ENCODE measurements around the gene MTUS2. TPM values are rescaled to one million over a fixed set of nuclear protein-coding genes. Genes with fewer than 3 reads are reported as not detected.

Gene MTUS2
- total and polyA plus RNA-seq, 2 experiments from 2014 or later, result 3.0 to 4.3 TPM

- H4K20me1 ChIP-seq (ENCODE audit: insufficient read depth, poor library complexity, severe bottlenecking), result no peaks in the 10 kb centered on the region
- H3K36me3 ChIP-seq (replicated peaks; ENCODE audit: insufficient read depth, low read depth), result no peaks in the 10 kb centered on the region
- H3K9me3 ChIP-seq (ENCODE audit: low read depth), result no peaks in the 10 kb centered on the region
- no peaks in the 10 kb centered on the region for H3K4me1 ChIP-seq (ENCODE audit: insufficient read depth)
- no peak overlapping the region for H3K4me2 ChIP-seq
- H3K9me2 ChIP-seq (replicated peaks; ENCODE audit: insufficient read depth), result no peaks in the 10 kb centered on the region
- 76% methylated on average over 6 of the region's 6 CpGs for WGBS (ENCODE audit: low lambda C conversion rate, missing lambda C conversion rate)
- H3K27ac ChIP-seq, result no peak overlapping the region
- no peaks in the 10 kb centered on the region for H3K27me3 ChIP-seq
- H3K4me3 ChIP-seq, result no peak overlapping the region
- no peak overlapping the region for H2AFZ ChIP-seq
- no peaks in the 10 kb centered on the region for H3K79me2 ChIP-seq
- TF ChIP-seq CTCF (IDR thresholded peaks at IDR 0.05; ENCODE audit: poor library complexity), result no peak
- TF ChIP-seq EZH2phosphoT487 (IDR thresholded peaks at IDR 0.05; ENCODE audit: low read depth, severe bottlenecking, unreplicated experiment), result no peak
- no peak for TF ChIP-seq EZH2 (IDR thresholded peaks at IDR 0.05; ENCODE audit: borderline replicate concordance)
- DNase-seq (ENCODE audit: low spot score), result no peak
Measured at GRCh38 chr13:28794396-28794795, 25.7 kb upstream of the MTUS2 start.

GRCh38 chr13:28796938-28797257 lies 23.2 kb upstream of the MTUS2 start:
- no peaks in the 10 kb centered on the region for H3K9me2 ChIP-seq (replicated peaks; ENCODE audit: insufficient read depth)
- H3K36me3 ChIP-seq (replicated peaks; ENCODE audit: insufficient read depth, low read depth), result no peaks in the 10 kb centered on the region
- no peak overlapping the region for H3K27ac ChIP-seq
- WGBS (ENCODE audit: low lambda C conversion rate, missing lambda C conversion rate), result 93% methylated on average over 1 of the region's 1 CpG
- no peaks in the 10 kb centered on the region for H4K20me1 ChIP-seq (ENCODE audit: insufficient read depth, poor library complexity, severe bottlenecking)
- no peaks in the 10 kb centered on the region for H3K9me3 ChIP-seq (ENCODE audit: low read depth)
- no peak overlapping the region for H3K4me3 ChIP-seq
- H3K4me1 ChIP-seq (ENCODE audit: insufficient read depth), result no peaks in the 10 kb centered on the region
- TF ChIP-seq EZH2 (IDR thresholded peaks at IDR 0.05; ENCODE audit: borderline replicate concordance) (no peak), CTCF (IDR thresholded peaks at IDR 0.05; ENCODE audit: poor library complexity) (no peak), EZH2phosphoT487 (IDR thresholded peaks at IDR 0.05; ENCODE audit: low read depth, severe bottlenecking, unreplicated experiment) (no peak)
- no peak for DNase-seq (ENCODE audit: low spot score)
- no peaks in the 10 kb centered on the region for H3K79me2 ChIP-seq
- H3K27me3 ChIP-seq, result no peaks in the 10 kb centered on the region
- H2AFZ ChIP-seq, result no peak overlapping the region
- peak overlapping the region; percentile 72 for H3K4me2 ChIP-seq

GRCh38 chr13:28805193-28805819 lies 14.8 kb upstream of the MTUS2 start:
- 60% methylated on average over 11 of the region's 11 CpGs for WGBS (ENCODE audit: low lambda C conversion rate, missing lambda C conversion rate)
- no peaks in the 10 kb centered on the region for H3K79me2 ChIP-seq
- no peaks in the 10 kb centered on the region for H3K36me3 ChIP-seq (replicated peaks; ENCODE audit: insufficient read depth, low read depth)
- no peak overlapping the region for H3K27ac ChIP-seq
- peak; percentile 26 for DNase-seq (ENCODE audit: low spot score)
- H3K9me3 ChIP-seq (ENCODE audit: low read depth), result no peaks in the 10 kb centered on the region
- H3K9me2 ChIP-seq (replicated peaks; ENCODE audit: insufficient read depth), result no peaks in the 10 kb centered on the region
- H3K4me3 ChIP-seq, result no peak overlapping the region
- no peak overlapping the region for H2AFZ ChIP-seq
- no peak overlapping the region for H3K4me2 ChIP-seq
- no peaks in the 10 kb centered on the region for H3K4me1 ChIP-seq (ENCODE audit: insufficient read depth)
- no peak for TF ChIP-seq EZH2 (IDR thresholded peaks at IDR 0.05; ENCODE audit: borderline replicate concordance)
- TF ChIP-seq CTCF (IDR thresholded peaks at IDR 0.05; ENCODE audit: poor library complexity), result peak; percentile 46
- no peaks in the 10 kb centered on the region for H3K27me3 ChIP-seq
- H4K20me1 ChIP-seq (ENCODE audit: insufficient read depth, poor library complexity, severe bottlenecking), result no peaks in the 10 kb centered on the region

GRCh38 chr13:28817204-28817603 lies 2.9 kb upstream of the MTUS2 start:
- Histone ChIP-seq H3K36me3 (replicated peaks; ENCODE audit: insufficient read depth, low read depth) (no peaks in the 10 kb centered on the region), H3K27me3 (peaks cover 39% of the 10 kb centered on the region), H3K4me1 (ENCODE audit: insufficient read depth) (peaks cover 13% of the 10 kb centered on the region), H2AFZ (no peak overlapping the region), H3K4me2 (no peak overlapping the region), H3K27ac (no peak overlapping the region), H3K9me2 (replicated peaks; ENCODE audit: insufficient read depth) (no peaks in the 10 kb centered on the region), H4K20me1 (ENCODE audit: insufficient read depth, poor library complexity, severe bottlenecking) (no peaks in the 10 kb centered on the region), H3K79me2 (no peaks in the 10 kb centered on the region), H3K4me3 (no peak overlapping the region), H3K9me3 (ENCODE audit: low read depth) (no peaks in the 10 kb centered on the region)
- DNase-seq (ENCODE audit: low spot score), result no peak
- WGBS (ENCODE audit: low lambda C conversion rate, missing lambda C conversion rate), result 59% methylated on average over 2 of the region's 2 CpGs
- TF ChIP-seq EZH2 (IDR thresholded peaks at IDR 0.05; ENCODE audit: borderline replicate concordance) (no peak), CTCF (IDR thresholded peaks at IDR 0.05; ENCODE audit: poor library complexity) (no peak), EZH2phosphoT487 (IDR thresholded peaks at IDR 0.05; ENCODE audit: low read depth, severe bottlenecking, unreplicated experiment) (no peak)

Data from hepatocyte (in vitro differentiated cells).